Coronary artery (tissue), 2 donors: ENCODE data around the gene RALGPS1.

ENCODE experiments used
- DNase-seq: peaks from one replicate; pipeline ENCODE4 v3.0.0-alpha.2; 2017; ENCODE audit warnings: low spot score
- H3K27ac ChIP-seq, 2 donors: fragments of 200-600 bp; sonication (generic); one replicate each; pipeline ENCODE4 v1.5.1; 2016 to 2019
- H3K4me3 ChIP-seq: fragments of 200-600 bp; sonication (generic); 2 replicates; pipeline ENCODE4 v1.5.1; 2016; ENCODE audit warnings: mild to moderate bottlenecking, moderate library complexity
- TF ChIP-seq, protein P1 (sequence below): fragments of 200-600 bp; sonication (generic); IDR thresholded peaks from one replicate; pipeline ENCODE4 v1.5.1; 2019; ENCODE audit warnings: antibody characterized with exemption

Gene RALGPS1

DNA sequence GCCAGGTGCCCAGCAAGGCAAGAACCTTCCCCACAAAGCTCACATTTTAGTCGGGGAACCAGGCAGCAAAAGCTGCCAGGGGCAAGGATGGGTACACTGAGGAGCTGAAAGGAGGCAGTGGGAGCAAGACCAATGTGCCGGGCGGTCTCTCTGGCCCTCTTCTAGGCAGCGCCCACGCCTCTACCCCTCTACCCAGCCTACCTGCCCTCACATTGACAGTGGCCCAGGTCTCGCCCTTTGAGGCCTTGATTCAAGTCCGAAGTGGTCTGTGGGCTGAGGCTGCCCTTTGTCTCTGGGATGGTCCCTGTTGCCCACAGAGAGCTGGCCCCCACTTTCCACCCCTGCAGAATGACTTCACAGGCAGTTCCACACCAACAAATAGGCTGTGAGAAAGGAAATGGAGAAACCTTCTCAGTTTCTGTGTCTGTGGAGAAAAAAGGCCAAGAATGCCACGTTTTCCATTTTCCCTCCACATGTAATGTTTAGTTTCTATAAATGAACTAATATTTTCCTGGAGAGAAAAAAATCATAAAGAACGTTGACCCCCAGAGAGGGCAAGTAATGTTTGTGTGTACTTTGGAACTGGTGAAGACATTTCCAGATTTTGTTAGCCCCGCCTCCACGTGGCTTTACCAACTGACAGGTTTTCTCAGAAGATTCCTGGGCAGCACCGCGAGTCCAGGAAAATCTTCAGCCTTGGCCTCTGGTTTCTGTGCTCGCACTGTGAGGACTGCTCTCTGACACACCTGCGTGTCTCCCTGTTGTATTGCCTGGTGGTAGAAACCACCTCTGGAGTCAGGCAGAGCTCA is 265.3 kb downstream of the RALGPS1 start:
- Histone ChIP-seq H3K27ac (peak overlapping the region in 1 of 2 donors; percentile 61), H3K4me3 (no peak overlapping the region)
- DNase-seq = peak; percentile 69
- TF ChIP-seq, protein P1, sequence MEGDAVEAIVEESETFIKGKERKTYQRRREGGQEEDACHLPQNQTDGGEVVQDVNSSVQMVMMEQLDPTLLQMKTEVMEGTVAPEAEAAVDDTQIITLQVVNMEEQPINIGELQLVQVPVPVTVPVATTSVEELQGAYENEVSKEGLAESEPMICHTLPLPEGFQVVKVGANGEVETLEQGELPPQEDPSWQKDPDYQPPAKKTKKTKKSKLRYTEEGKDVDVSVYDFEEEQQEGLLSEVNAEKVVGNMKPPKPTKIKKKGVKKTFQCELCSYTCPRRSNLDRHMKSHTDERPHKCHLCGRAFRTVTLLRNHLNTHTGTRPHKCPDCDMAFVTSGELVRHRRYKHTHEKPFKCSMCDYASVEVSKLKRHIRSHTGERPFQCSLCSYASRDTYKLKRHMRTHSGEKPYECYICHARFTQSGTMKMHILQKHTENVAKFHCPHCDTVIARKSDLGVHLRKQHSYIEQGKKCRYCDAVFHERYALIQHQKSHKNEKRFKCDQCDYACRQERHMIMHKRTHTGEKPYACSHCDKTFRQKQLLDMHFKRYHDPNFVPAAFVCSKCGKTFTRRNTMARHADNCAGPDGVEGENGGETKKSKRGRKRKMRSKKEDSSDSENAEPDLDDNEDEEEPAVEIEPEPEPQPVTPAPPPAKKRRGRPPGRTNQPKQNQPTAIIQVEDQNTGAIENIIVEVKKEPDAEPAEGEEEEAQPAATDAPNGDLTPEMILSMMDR = no peak

DNA sequence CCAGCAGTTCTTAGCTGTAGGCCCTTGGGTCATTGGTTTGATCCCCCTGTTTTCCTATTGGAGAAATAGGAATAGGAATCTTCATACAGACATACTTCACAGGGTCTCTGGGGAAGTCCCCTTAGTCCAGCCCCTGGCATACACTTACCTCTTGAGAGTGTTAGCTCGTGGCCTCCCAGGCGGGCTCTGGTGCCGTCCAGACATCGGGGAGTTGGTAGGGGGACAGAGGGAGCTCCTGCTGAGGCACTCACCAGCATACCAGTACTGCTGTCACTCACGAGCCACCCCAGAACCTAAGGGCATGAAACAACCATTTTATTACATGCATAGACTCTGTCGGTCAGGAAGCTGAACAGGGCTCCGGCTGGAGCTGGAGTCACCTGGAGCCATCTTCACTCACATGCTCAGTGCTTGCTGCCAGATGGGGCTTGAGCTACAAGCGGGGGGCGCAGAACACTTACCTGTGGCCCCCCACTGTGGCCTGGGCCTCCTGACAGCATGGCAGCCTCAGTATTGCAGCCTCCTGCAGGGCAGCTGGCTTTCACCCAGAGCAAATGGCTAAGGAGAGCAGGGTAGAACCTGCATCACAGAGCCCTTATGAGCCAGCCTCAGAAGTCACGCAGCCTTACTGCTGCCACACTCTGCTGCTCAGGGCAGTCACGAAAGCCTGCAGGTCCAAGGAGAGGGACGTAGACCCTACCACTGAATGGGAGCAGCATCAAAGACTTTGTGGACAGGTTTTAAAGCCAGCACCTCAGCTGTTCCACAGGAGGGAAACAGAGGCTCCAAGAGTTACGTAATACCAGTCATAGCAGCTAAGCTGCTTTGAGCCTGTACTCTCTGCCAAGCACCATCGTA is 266.1 kb downstream of the RALGPS1 start:
- no peak overlapping the region for H3K4me3 ChIP-seq
- peak overlapping the region in 1 of 2 donors; percentile 61 for H3K27ac ChIP-seq
- TF ChIP-seq, protein P1 = no peak
- DNase-seq = peak; percentile 54

DNA sequence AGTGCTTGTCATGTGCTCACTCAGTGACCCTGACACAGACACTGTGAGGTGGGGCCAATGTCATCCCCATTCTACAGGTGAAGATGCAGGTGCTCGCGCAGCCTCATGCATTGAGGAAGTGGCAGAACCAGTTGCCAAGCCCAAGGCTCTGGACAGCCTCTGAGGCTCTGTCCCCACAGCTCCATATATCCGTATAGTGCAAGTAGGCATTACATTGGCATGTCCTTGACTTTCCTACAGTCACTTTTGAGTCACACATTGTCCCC is 266.7 kb downstream of the RALGPS1 start:
- TF ChIP-seq, protein P1 = no peak
- DNase-seq = peak; percentile 49
- Histone ChIP-seq H3K4me3 (no peak overlapping the region), H3K27ac (no peak overlapping the region)

DNA sequence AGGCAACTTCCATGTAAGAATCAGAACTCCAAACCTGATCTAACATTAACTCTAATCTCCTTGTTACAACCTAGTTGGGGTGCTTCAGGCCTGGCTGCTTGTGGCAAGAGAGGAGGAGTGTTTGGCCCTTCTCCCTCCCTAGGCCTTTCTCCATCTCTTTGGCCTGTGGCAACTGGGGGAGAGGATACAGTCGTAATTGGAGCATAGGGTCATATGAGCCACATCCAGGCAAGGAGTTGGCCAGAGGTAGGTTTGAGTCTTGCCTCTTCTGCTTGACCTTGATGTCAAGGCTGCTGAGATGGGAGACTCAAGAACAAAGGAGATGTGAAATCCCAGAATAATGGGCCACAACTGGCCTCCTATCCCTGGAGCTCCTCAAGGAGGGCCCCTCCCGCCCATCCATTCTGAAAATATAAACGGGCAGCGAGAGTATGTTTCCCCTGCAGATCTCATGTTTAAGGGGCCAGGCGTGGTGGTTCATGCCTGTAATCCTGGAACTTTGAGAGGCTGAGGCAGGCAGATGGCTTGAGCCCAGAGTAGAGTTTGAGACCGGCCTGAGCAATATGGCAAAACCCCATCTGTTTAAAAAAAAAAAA is 267.1 kb downstream of the RALGPS1 start:
- Histone ChIP-seq H3K4me3 (no peak overlapping the region), H3K27ac (no peak overlapping the region)
- TF ChIP-seq, protein P1 = no peak
- DNase-seq = peak; percentile 59

DNA sequence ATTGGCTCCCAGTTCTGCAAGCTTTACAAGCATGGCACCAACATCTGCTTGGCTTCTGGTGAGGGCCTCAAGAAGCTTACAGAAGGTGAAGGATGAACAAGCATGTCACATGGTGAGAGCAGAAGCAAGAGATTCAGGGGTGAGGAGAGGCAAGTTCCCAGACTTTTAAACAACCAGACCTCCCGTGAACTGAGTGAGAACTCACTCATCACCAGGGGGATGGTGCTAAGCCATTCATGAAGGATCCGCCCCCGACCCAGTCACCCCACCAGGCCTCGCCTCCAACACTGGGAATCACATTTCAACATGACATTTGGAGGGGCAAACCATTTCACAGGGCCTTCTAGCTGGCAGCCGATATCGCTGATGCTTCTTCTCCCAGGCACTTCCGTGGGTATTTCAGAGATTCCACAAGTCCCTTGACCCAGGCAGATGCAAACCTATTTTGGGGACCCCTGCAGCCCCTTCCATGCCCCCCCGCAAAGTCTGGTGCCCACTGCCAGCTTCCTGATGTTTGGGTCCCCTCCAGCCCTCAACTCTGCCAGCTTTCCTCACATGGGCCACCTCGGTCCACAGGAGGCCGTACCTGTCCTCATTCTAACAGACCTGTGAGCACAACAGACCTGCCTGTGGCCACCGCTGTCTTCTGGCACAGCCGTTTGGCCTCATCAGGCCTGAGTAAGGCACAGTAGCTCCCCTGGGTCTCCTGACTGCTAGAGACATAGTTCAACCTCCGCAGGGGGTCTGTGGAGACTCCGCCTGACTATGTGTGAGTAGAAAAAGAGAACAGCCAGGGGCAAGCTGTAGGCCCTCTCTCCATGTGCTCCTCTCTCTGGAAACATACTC is 268.5 kb downstream of the RALGPS1 start:
- Histone ChIP-seq H3K27ac (peak overlapping the region in 1 of 2 donors; percentile 85), H3K4me3 (no peak overlapping the region)
- DNase-seq = peak; percentile 71
- TF ChIP-seq, protein P1 = no peak

DNA sequence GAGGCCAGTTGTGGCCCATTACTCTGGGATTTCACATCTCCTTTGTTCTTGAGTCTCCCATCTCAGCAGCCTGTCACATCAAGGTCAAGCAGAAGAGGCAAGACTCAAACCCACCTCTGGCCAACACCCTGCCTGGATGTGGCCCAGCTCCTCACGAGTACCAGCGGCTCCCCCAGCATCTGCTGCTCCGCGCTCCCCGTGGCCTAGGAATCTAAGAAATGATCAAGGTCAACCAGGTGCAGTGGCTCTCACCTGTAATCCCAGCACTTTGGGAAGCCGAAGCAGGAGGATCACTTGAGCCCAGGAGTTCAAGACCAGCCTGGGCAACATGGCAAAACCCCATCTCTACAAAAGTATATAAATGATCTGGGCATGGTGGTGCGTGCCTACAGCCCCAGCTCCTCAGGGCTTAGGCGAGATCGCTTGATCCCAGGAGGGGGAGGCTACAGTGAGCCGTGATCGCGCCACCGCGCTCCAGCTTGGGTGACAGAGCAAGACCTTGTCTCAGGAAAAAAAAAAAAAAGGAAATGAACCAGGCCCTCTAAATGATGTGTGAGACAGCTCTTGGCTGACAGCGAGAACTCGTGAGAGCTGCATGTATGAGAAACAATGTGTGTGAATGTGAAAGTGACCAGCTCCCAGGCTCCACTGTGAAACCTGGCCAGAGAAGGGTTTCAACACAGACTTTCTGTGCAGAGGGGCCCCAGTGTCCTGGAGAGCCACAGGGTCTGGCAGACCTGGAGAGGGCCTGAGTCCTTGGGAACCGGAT is 269.4 kb downstream of the RALGPS1 start:
- H3K4me3 ChIP-seq = no peak overlapping the region
- no peak for DNase-seq
- TF ChIP-seq, protein P1 = no peak
- peak overlapping the region in 1 of 2 donors; percentile 85 for H3K27ac ChIP-seq
